Spleen (tissue), 7 donors: ENCODE measurements around the gene TERT.

ENCODE experiments used
- CTCF ChIP-seq, 11 experiments: fragments of 200-600 bp in 7 of 11; fragments of 450-650 bp in 4 of 11; sonication (generic) in 4 of 11; IDR thresholded peaks in 8 of 11; conservative IDR thresholded peaks in 3 of 11; 1 replicate in 7 of 11; 2 replicates in 4 of 11; pipeline versions ENCODE4 v1.4.0 to v1.8.0; 2016 to 2021; ENCODE audit warnings: antibody characterized with exemption in 11 of 11, inconsistent platforms in 4 of 11, mild to moderate bottlenecking in 1 of 11
- POLR2A ChIP-seq, 3 donors: fragments of 450-650 bp; IDR thresholded peaks; one replicate each; pipeline ENCODE4 v1.5.1; 2017; ENCODE audit warnings: antibody characterized with exemption in 3 of 3, mild to moderate bottlenecking in 1 of 3
- POLR2AphosphoS5 ChIP-seq, 3 donors: sonication (generic); formaldehyde crosslinking; IDR thresholded peaks; one replicate each; pipeline ENCODE4 v1.5.1; 2017; ENCODE audit warnings: antibody characterized with exemption in 3 of 3
- donor health status: DM: no; HTN: no; CAD: no; lungs with moderate emphysema.
- donor health status: DM: no; HTN: no; CAD: no.
- donor health status: DM: no; HTN: no; CAD: no.

- TF ChIP-seq CTCF (IDR thresholded peaks at IDR 0.05 in 8 of 11, conservative IDR thresholded peaks at IDR 0.05 in 3 of 11) (no peak), POLR2A (IDR thresholded peaks at IDR 0.05) (no peak), POLR2AphosphoS5 (IDR thresholded peaks at IDR 0.05) (no peak)
These were observed 77.2 kb downstream of the TERT start for GRCh38 chr5:1217596-1218206.
